NCI-H748 treated with DMSO at 0.1 percent for 48 hours (cell line): ENCODE measurements around the gene NDRG3.
A peak's percentile ranks its signal among the peaks of the same experiment; 100 is the strongest.

Experiments
- DNase-seq: peaks from one replicate; lab custom pipeline; 2025; lab: John Stamatoyannopoulos, UW

The NDRG3 gene

DNA sequence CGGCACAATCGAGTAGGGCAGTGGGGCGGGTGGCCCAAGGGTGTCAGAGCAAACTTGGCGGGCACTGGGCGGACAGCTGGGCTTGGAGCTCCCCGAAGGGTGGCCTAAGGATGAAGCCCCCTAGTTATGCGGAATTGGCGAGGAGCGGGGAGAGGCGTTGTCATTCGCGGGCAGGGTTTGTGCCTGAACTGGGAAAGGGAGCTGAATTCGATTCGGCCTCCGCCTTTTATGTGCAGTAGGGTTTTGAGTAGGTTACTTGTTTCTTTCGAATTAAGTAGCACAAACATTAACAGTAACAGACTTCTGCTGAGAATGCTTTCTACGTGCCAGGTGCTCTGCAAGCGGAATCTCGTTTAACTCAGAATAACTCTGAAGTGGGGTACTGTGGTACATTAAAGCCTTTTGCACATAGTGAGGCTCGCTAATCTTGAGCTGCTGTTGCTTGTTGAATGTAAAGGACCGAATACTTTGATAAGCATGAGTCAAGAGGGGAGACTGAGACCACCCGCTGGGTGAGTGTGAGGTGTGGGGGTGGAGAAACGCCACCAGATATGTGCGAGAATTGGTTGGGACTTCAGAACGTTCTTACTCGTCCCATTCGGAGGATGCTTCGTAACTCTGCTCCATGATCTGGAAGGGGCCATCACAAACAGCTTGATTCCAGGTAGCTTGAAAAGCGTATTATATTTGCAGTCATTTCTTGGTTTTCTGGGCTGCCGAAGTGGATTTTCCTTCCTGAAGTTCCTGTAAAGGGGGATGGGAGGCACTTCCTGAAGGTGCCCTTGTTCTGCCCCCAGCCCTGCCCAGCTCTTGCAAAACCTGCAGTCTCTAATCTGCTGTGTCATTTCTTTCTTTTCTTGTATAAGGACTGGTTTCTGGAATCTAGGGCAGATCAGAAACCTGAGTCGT is 139.5 kb downstream of the NDRG3 start:
- no peak for DNase-seq

DNA sequence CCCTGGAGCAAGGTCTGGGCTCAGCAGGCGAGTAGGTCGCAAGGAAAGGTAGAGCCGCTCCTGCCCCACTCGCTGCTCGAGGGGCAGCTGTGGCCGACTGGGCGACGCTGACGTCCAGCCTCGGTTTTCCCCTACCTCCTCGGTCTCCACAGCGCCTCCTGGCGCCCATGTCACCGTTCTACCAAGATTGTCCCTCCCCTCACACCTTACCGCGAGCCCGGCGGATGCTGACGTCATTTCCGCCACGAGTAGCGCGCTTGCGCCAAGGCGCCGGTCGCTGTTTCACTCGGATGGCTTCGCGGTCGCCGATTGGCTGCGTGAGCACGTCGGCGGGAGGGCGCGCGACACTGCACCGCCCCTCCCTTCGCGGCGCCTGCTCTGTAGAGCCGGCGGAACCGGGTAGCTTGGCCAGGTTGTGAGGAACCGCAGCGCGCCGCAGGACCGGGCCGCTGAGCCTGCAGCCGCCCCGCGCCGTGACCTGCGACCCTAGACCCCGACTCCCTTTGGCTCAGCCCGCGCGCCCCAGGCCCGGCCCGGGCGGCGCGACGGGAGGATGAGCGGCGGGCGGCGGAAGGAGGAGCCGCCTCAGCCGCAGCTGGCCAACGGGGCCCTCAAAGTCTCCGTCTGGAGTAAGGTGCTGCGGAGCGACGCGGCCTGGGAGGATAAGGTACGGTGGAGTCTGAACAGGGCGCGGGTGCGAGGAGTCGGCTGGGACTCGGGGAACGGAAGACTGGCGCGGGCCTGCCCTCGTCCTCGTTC is 140.3 kb downstream of the NDRG3 start, which contains the start of gene RAB5IF:
Gene RAB5IF, plus strand, starts transcription at position 381 of the 759 bp plus-strand sequence. Its CDS starts 173 bp downstream, at position 554.
- DNase-seq, result peak; percentile 93

DNA sequence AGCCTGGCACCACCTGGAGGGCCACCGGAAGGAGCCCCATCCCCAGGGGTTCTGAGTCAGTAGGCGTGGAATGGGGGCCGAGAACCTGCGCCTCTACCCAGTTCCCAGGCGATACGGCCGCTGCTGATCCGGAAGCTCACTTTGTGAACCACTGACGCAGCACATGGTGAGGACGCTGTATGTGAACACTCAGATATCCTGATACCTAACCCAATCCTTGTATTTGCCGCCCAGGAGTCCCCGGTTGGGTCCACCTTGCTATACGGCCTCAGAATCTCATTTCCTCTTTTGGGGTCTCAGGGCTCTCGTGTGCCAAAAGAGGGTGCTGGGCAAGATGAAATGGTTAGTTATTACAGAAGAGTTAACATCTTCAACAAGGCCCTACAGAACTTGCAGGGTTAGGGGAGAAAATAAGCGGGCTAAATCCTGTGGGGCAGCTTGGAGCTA is 140.9 kb downstream of the NDRG3 start:
- DNase-seq, result no peak
